H9 (cell line): ENCODE results near the gene HIPK4. TPM values are rescaled to one million over a fixed set of nuclear protein-coding genes. Genes with fewer than 3 reads are reported as not detected.

ENCODE experiments used
- DNase-seq: peaks from one replicate; pipeline ENCODE4 v3.0.0-alpha.2; 2017
- H2AFZ ChIP-seq: one replicate; pipeline ENCODE4 v1.6.1; 2013; ENCODE audit warnings: mild to moderate bottlenecking, low read length, control low read depth, moderate library complexity
- H2AK5ac ChIP-seq: 2 replicates; pipeline ENCODE4 v1.6.1; 2013; ENCODE audit warnings: low read length, control low read depth, mixed read lengths; ENCODE audit not compliant: insufficient read length
- H2BK120ac ChIP-seq: one replicate; pipeline ENCODE4 v1.6.1; 2013; ENCODE audit warnings: low read depth, mild to moderate bottlenecking, low read length, control low read depth, inconsistent platforms; ENCODE audit not compliant: poor library complexity, severe bottlenecking
- H2BK12ac ChIP-seq: 2 replicates; pipeline ENCODE4 v1.6.1; 2013; ENCODE audit warnings: low read length, control low read depth, mixed read lengths, low read depth; ENCODE audit not compliant: insufficient read length
- H2BK15ac ChIP-seq: 2 replicates; pipeline ENCODE4 v1.6.1; 2013; ENCODE audit warnings: low read depth, low read length, control low read depth
- H2BK20ac ChIP-seq: one replicate; pipeline ENCODE4 v1.6.1; 2013; ENCODE audit warnings: low read depth, mild to moderate bottlenecking, low read length, control low read depth, inconsistent platforms; ENCODE audit not compliant: poor library complexity, severe bottlenecking
- H2BK5ac ChIP-seq: 2 replicates; pipeline ENCODE4 v1.6.1; 2013; ENCODE audit warnings: low read length, control low read depth, mixed read lengths; ENCODE audit not compliant: insufficient read length
- H3K14ac ChIP-seq: 2 replicates; pipeline ENCODE4 v1.6.1; 2013; ENCODE audit warnings: low read length, control low read depth; ENCODE audit not compliant: insufficient read depth
- H3K18ac ChIP-seq: 2 replicates; pipeline ENCODE4 v1.6.1; 2013; ENCODE audit warnings: low read depth, mild to moderate bottlenecking, mixed read lengths, low read length, control low read depth; ENCODE audit not compliant: insufficient read length
- H3K23ac ChIP-seq: 2 replicates; pipeline ENCODE4 v1.6.1; 2013; ENCODE audit warnings: low read length, control low read depth, mixed read lengths, low read depth; ENCODE audit not compliant: insufficient read length
- H3K23me2 ChIP-seq: 2 replicates; pipeline ENCODE4 v1.6.1; 2013; ENCODE audit warnings: low read depth, mild to moderate bottlenecking, mixed read lengths, low read length, control low read depth; ENCODE audit not compliant: insufficient read length, poor library complexity, severe bottlenecking
- H3K27ac ChIP-seq: 2 replicates; pipeline ENCODE4 v1.5.1; 2013; ENCODE audit warnings: low read length, control low read depth, mixed read lengths, low read depth; ENCODE audit not compliant: insufficient read length
- H3K27me3 ChIP-seq: 2 replicates; pipeline ENCODE4 v1.6.1; 2013; ENCODE audit warnings: low read length, control low read depth, inconsistent platforms; ENCODE audit not compliant: insufficient read depth
- H3K4ac ChIP-seq: 2 replicates; pipeline ENCODE4 v1.6.1; 2013; ENCODE audit warnings: low read depth, mild to moderate bottlenecking, control low read depth, inconsistent platforms, low read length, moderate library complexity
- H3K4me1 ChIP-seq: 2 replicates; pipeline ENCODE4 v1.6.1; 2013; ENCODE audit warnings: low read length, control low read depth, inconsistent platforms; ENCODE audit not compliant: insufficient read depth
- H3K4me2 ChIP-seq: 2 replicates; pipeline ENCODE4 v1.6.1; 2013; ENCODE audit warnings: low read length, control low read depth, mixed read lengths; ENCODE audit not compliant: insufficient read length, insufficient read depth
- H3K56ac ChIP-seq: 2 replicates; pipeline ENCODE4 v1.6.1; 2013; ENCODE audit warnings: low read depth, mild to moderate bottlenecking, mixed read lengths, low read length, control low read depth; ENCODE audit not compliant: insufficient read length
- H3K79me1 ChIP-seq: 2 replicates; pipeline ENCODE4 v1.6.1; 2013; ENCODE audit warnings: low read depth, mild to moderate bottlenecking, moderate library complexity, low read length, control low read depth, inconsistent platforms; ENCODE audit not compliant: insufficient read depth, poor library complexity, severe bottlenecking
- H3K79me2 ChIP-seq: 2 replicates; pipeline ENCODE4 v1.6.1; 2013; ENCODE audit warnings: low read length, control low read depth, inconsistent platforms; ENCODE audit not compliant: insufficient read depth
- H3K9ac ChIP-seq: 2 replicates; pipeline ENCODE4 v1.6.1; 2013; ENCODE audit warnings: low read length, control low read depth, mixed read lengths; ENCODE audit not compliant: insufficient read length; ENCODE audit errors: extremely low read depth
- H3K9me3 ChIP-seq: one replicate; pipeline ENCODE4 v1.6.1; 2013; ENCODE audit warnings: low read depth, low read length, inconsistent platforms; ENCODE audit not compliant: control insufficient read depth
- H3T11ph ChIP-seq: one replicate; pipeline ENCODE4 v1.6.1; 2013; ENCODE audit warnings: mild to moderate bottlenecking, low read length, control low read depth, inconsistent platforms
- H4K20me1 ChIP-seq: one replicate; pipeline ENCODE4 v1.6.1; 2013; ENCODE audit not compliant: control insufficient read depth, insufficient read length, insufficient read depth
- H4K5ac ChIP-seq: 2 replicates; pipeline ENCODE4 v1.6.1; 2013; ENCODE audit warnings: low read depth, mild to moderate bottlenecking, mixed read lengths, low read length, control low read depth; ENCODE audit not compliant: insufficient read length
- H4K8ac ChIP-seq: replicated peaks from 2 replicates; pipeline ENCODE4 v1.6.1; 2013; ENCODE audit warnings: low read length, control low read depth, mixed read lengths, low read depth; ENCODE audit not compliant: insufficient read length
- H4K91ac ChIP-seq: 2 replicates; pipeline ENCODE4 v1.6.1; 2013; ENCODE audit warnings: low read depth, mild to moderate bottlenecking, moderate library complexity, mixed read lengths, low read length, control low read depth; ENCODE audit not compliant: insufficient read length
- H3K27ac Mint-ChIP-seq, 3 experiments: 2 replicates in 2 of 3; 3 replicates in 1 of 3; pipeline ENCODE4 v1.8.0; 2020 to 2021; ENCODE audit warnings: mixed read lengths in 3 of 3, mild to moderate bottlenecking in 1 of 3, moderate library complexity in 1 of 3
- H3K27me3 Mint-ChIP-seq: 2 replicates; pipeline ENCODE4 v1.8.0; 2021; ENCODE audit warnings: low read depth, mild to moderate bottlenecking, moderate library complexity, mixed read lengths
- H3K36me3 Mint-ChIP-seq, 3 experiments: 2 replicates in 2 of 3; 3 replicates in 1 of 3; pipeline ENCODE4 v1.8.0; 2020 to 2021; ENCODE audit warnings: low read depth in 3 of 3, mixed read lengths in 3 of 3; ENCODE audit not compliant: insufficient read depth in 1 of 3
- H3K4me1 Mint-ChIP-seq, 2 experiments: 2 replicates each; pipeline ENCODE4 v1.8.0; 2020; ENCODE audit warnings: mixed read lengths in 2 of 2
- H3K4me3 Mint-ChIP-seq, 2 experiments: 2 replicates in 1 of 2; 3 replicates in 1 of 2; pipeline ENCODE4 v1.8.0; 2020 to 2021; ENCODE audit warnings: mild to moderate bottlenecking in 2 of 2, mixed read lengths in 2 of 2, moderate library complexity in 1 of 2
- H3K9me3 Mint-ChIP-seq, 2 experiments: 2 replicates in 1 of 2; 3 replicates in 1 of 2; pipeline ENCODE4 v1.8.0; 2020; ENCODE audit warnings: mild to moderate bottlenecking in 2 of 2, mixed read lengths in 2 of 2, moderate library complexity in 1 of 2
- WGBS: extraction: QIAGEN DNeasy Blood & Tissue Kit; methylation state at CpG from one replicate; pipeline ENCODE4 v1.1.7; 2013; ENCODE audit warnings: missing lambda C conversion rate, low lambda C conversion rate, mixed read lengths; ENCODE audit not compliant: insufficient read length; ENCODE audit errors: extremely low coverage; 5-methylcytosine and 5-hydroxymethylcytosine counted together
- microRNA-seq: library from miRNA; unstranded; fragments of <30 nt; microRNA quantifications from one replicate; pipeline ENCODE4, GENCODE V29; 2020; ENCODE audit warnings: borderline microRNAs expressed
- total RNA-seq: library from RNA; stranded (reverse); gene quantifications from 2 replicates; pipeline ENCODE4 v1.2.1, GENCODE V29; 2021
- TF ChIP-seq, protein P1 (sequence below): fragments of 200-600 bp; sonication (generic); conservative IDR thresholded peaks from 3 replicates; pipeline ENCODE4 v1.8.0; 2021; ENCODE audit warnings: antibody characterized with exemption, mild to moderate bottlenecking

Gene HIPK4
- total RNA-seq, 1 experiment from 2014 or later: 0.15 TPM

DNA sequence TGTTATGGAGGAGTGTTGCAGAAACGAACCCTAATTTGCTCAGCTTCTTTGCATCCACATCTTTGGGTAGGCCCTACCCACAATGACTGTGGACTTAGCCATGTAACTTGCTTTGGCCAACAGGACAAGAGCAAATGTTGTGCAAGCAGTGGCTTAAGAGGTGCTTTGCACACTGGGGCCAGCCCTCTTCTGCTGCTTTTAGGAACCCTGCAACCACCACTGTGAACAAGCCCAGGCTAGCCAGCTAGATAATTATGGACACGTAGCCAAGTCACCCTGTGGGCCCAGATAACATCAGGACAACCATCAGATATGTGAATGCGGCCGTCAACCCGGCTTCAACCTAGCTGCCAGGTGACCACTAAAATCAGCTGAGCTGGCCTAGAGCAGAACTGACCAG, 58.9 kb downstream of the HIPK4 start:
- Histone ChIP-seq H3K9me3 (no peaks in the 10 kb centered on the region), H3K4me2 (no peak overlapping the region), H3K27me3 (no peaks in the 10 kb centered on the region), H4K8ac (no peak overlapping the region), H3K23me2 (no peaks in the 10 kb centered on the region), H3K79me2 (no peaks in the 10 kb centered on the region), H2AFZ (no peak overlapping the region), H3K14ac (no peak overlapping the region), H4K20me1 (no peaks in the 10 kb centered on the region), H3T11ph (no peak overlapping the region), H2BK15ac (no peak overlapping the region), H3K18ac (no peak overlapping the region), H2BK20ac (no peak overlapping the region), H2BK12ac (no peak overlapping the region), H3K27ac (no peak overlapping the region), H4K91ac (no peak overlapping the region), H3K4me1 (no peaks in the 10 kb centered on the region; the same call in 1 of the 2 replicates), H2BK120ac (no peak overlapping the region), H2BK5ac (no peak overlapping the region), H3K4ac (no peak overlapping the region), H3K9ac (no peak overlapping the region), H4K5ac (no peak overlapping the region), H3K79me1 (no peaks in the 10 kb centered on the region), H3K23ac (no peak overlapping the region), H3K56ac (no peak overlapping the region), H2AK5ac (no peak overlapping the region)
- Mint-ChIP-seq H3K27me3 (no peaks in the 10 kb centered on the region), H3K36me3 (peaks cover 17 to 65% (median 62%) of the 10 kb centered on the region in 3 experiments; a peak in 6 of 7 replicates), H3K9me3 (no peaks in the 10 kb centered on the region), H3K27ac (no peak overlapping the region), H3K4me1 (peaks cover 7 to 10% of the 10 kb centered on the region in 2 experiments), H3K4me3 (no peak overlapping the region)
- TF ChIP-seq, protein P1, sequence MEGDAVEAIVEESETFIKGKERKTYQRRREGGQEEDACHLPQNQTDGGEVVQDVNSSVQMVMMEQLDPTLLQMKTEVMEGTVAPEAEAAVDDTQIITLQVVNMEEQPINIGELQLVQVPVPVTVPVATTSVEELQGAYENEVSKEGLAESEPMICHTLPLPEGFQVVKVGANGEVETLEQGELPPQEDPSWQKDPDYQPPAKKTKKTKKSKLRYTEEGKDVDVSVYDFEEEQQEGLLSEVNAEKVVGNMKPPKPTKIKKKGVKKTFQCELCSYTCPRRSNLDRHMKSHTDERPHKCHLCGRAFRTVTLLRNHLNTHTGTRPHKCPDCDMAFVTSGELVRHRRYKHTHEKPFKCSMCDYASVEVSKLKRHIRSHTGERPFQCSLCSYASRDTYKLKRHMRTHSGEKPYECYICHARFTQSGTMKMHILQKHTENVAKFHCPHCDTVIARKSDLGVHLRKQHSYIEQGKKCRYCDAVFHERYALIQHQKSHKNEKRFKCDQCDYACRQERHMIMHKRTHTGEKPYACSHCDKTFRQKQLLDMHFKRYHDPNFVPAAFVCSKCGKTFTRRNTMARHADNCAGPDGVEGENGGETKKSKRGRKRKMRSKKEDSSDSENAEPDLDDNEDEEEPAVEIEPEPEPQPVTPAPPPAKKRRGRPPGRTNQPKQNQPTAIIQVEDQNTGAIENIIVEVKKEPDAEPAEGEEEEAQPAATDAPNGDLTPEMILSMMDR: no peak
- no peak for DNase-seq
- WGBS: no CpG with 5 or more reads among the region's 5 CpGs

Small RNA genes lying within 50 kb of the gene (microRNA-seq; reads per million reads assigned to microRNA genes)
- not detected for gene MIR6796

Other genes with a start within 250 kb of the HIPK4 start
- 17.7 and 19.0 TPM in 2 replicates for gene MAP3K10, start 198.8 kb downstream of the HIPK4 start, total RNA-seq
- 0.15 and 0.31 TPM in 2 replicates for gene TTC9B, start 171.8 kb downstream of the HIPK4 start, total RNA-seq
- gene CCNP, start 163.5 kb downstream of the HIPK4 start, total RNA-seq: 0.31 and 0.35 TPM in 2 replicates
- gene AKT2, start 104.8 kb downstream of the HIPK4 start, total RNA-seq: 142 and 150 TPM in 2 replicates
- 18.4 and 19.4 TPM in 2 replicates for gene C19orf47, start 41.8 kb downstream of the HIPK4 start, total RNA-seq
- 191 and 194 TPM in 2 replicates for gene PLD3, start 41.5 kb downstream of the HIPK4 start, total RNA-seq
- 3.8 and 4.0 TPM in 2 replicates for gene PRX, start 23.2 kb upstream of the HIPK4 start, total RNA-seq
- gene SERTAD1, start 35.8 kb upstream of the HIPK4 start, total RNA-seq: 7.9 and 9.3 TPM in 2 replicates
- gene SERTAD3, start 54.2 kb upstream of the HIPK4 start, total RNA-seq: 30.9 and 32.2 TPM in 2 replicates
- gene BLVRB, start 75.6 kb upstream of the HIPK4 start, total RNA-seq: 27.9 and 30.4 TPM in 2 replicates
- gene SPTBN4, start 76.8 kb upstream of the HIPK4 start, total RNA-seq: 2.7 and 2.9 TPM in 2 replicates
- gene SHKBP1, start 186.7 kb upstream of the HIPK4 start, total RNA-seq: 90.9 and 92.9 TPM in 2 replicates
- 115 and 129 TPM in 2 replicates for gene LTBP4, start 211.2 kb upstream of the HIPK4 start, total RNA-seq